ENCODE measurements around the gene PCED1B.
"Not testable (repeated sequence)": the region's sequence is repeated elsewhere in the genome, so short reads cannot be mapped to it uniquely, and the experiment has no call there.

Gene PCED1B

GRCh38 chr12:47214001-47214619 lies 134.7 kb downstream of the PCED1B start:
- no peak for DNase-seq

- DNase-seq, result no peak
Observed at GRCh38 chr12:47214771-47215170, 135.3 kb downstream of the PCED1B start.

- DNase-seq, result no peak
Observed at GRCh38 chr12:47216150-47216677, 136.8 kb downstream of the PCED1B start.

GRCh38 chr12:47217595-47217869 lies 138.1 kb downstream of the PCED1B start:
- DNase-seq, result not testable (repeated sequence)

- DNase-seq, result no peak
Observed at GRCh38 chr12:47218191-47218654, 138.8 kb downstream of the PCED1B start.

- DNase-seq, result no peak
Observed at GRCh38 chr12:47219243-47219642, 139.8 kb downstream of the PCED1B start.

GRCh38 chr12:47221256-47222023 lies 142.0 kb downstream of the PCED1B start:
- no peak for DNase-seq

- no peak for DNase-seq
Observed at GRCh38 chr12:47222520-47223030, 143.2 kb downstream of the PCED1B start.

- DNase-seq, result peak in 1 of 2 experiments; percentile 34
Observed at GRCh38 chr12:47223031-47223847, 143.8 kb downstream of the PCED1B start.

GRCh38 chr12:47223848-47224213 lies 144.4 kb downstream of the PCED1B start:
- peak; percentile 9 to 34 for DNase-seq

- no peak for DNase-seq
Observed at GRCh38 chr12:47224563-47225133, 145.2 kb downstream of the PCED1B start.

GRCh38 chr12:47225356-47225755 lies 145.9 kb downstream of the PCED1B start:
- no peak for DNase-seq

GRCh38 chr12:47226199-47226598 lies 146.8 kb downstream of the PCED1B start:
- DNase-seq, result no peak

GRCh38 chr12:47228802-47229201 lies 149.4 kb downstream of the PCED1B start:
- DNase-seq, result no peak

GRCh38 chr12:47231456-47231855 lies 152.0 kb downstream of the PCED1B start:
- DNase-seq, result no peak

GRCh38 chr12:47234576-47235141 lies 155.2 kb downstream of the PCED1B start:
- no peak for DNase-seq

- DNase-seq, result no peak
Observed at GRCh38 chr12:47235258-47236040, 156.0 kb downstream of the PCED1B start.

- DNase-seq, result no peak
Observed at GRCh38 chr12:47236109-47236714, 156.8 kb downstream of the PCED1B start.

- DNase-seq, result no peak
Observed at GRCh38 chr12:47237751-47238211, 158.4 kb downstream of the PCED1B start.

- no peak for DNase-seq
Observed at GRCh38 chr12:47238669-47239114, 159.3 kb downstream of the PCED1B start.

- DNase-seq, result no peak
Observed at GRCh38 chr12:47242426-47242825, 163.0 kb downstream of the PCED1B start.

Data from NCI-H526 (cell line).